HG03378 (cell line): Measurements from ENCODE around the gene SAMD7.

Source experiments
- ATAC-seq: cut with Tn5 transposase; IDR thresholded peaks from one replicate; pipeline ENCODE4 v1.9.1; 2021; ENCODE audit warnings: mild to moderate bottlenecking, moderate library complexity; ENCODE audit not compliant: unreplicated experiment

SAMD7 gene

GRCh38 chr3:169911272-169911671, at the start of gene SAMD7:
SAMD7 (plus strand) TSS chr3:169911572; CDS start chr3:169919499, 7,927 bp downstream.
- ATAC-seq: no peak

- ATAC-seq: no peak
Observed at GRCh38 chr3:169861871-169862270, 49.5 kb upstream of the SAMD7 start.

- peak; percentile 69 for ATAC-seq
Observed at GRCh38 chr3:169863458-169863899, 47.9 kb upstream of the SAMD7 start.

- no peak for ATAC-seq
Observed at GRCh38 chr3:169864270-169864669, 47.1 kb upstream of the SAMD7 start.

- ATAC-seq: no peak
Observed at GRCh38 chr3:169865176-169865767, 46.1 kb upstream of the SAMD7 start.

GRCh38 chr3:169867584-169868210, 43.7 kb upstream of the SAMD7 start:
- ATAC-seq: no peak

- no peak for ATAC-seq
Observed at GRCh38 chr3:169868369-169868768, 43.0 kb upstream of the SAMD7 start.

GRCh38 chr3:169869484-169870220, 41.7 kb upstream of the SAMD7 start, which contains the start of gene LRRC31:
LRRC31 (minus strand) TSS chr3:169869935; CDS start chr3:169869807, 128 bp downstream.
- ATAC-seq: no peak

- ATAC-seq: no peak
Observed at GRCh38 chr3:169871129-169871886, 40.1 kb upstream of the SAMD7 start.

GRCh38 chr3:169879013-169879557, 32.3 kb upstream of the SAMD7 start:
- no peak for ATAC-seq

GRCh38 chr3:169879845-169880575, 31.4 kb upstream of the SAMD7 start:
- no peak for ATAC-seq

GRCh38 chr3:169880576-169881250, 30.7 kb upstream of the SAMD7 start:
- no peak for ATAC-seq

- no peak for ATAC-seq
Observed at GRCh38 chr3:169886671-169887070, 24.7 kb upstream of the SAMD7 start.

GRCh38 chr3:169891886-169892285, 19.5 kb upstream of the SAMD7 start:
- no peak for ATAC-seq

- ATAC-seq: no peak
Observed at GRCh38 chr3:169894110-169894509, 17.3 kb upstream of the SAMD7 start.

GRCh38 chr3:169895072-169895471, 16.3 kb upstream of the SAMD7 start:
- no peak for ATAC-seq

GRCh38 chr3:169897284-169897683, 14.1 kb upstream of the SAMD7 start:
- ATAC-seq: no peak

- ATAC-seq: no peak
Observed at GRCh38 chr3:169901453-169901852, 9.9 kb upstream of the SAMD7 start.

GRCh38 chr3:169905404-169905803, 6.0 kb upstream of the SAMD7 start:
- ATAC-seq: no peak

- ATAC-seq: no peak
Observed at GRCh38 chr3:169907476-169907875, 3.9 kb upstream of the SAMD7 start.
